SH-SY5Y (cell line): ENCODE measurements around the gene EML5.

Experiments
- GATA2 ChIP-seq: IDR thresholded peaks from 2 replicates; pipeline ENCODE4 v1.6.1; 2011; ENCODE audit warnings: mild to moderate bottlenecking, low read depth, low read length
- GATA3 ChIP-seq: IDR thresholded peaks from 2 replicates; pipeline ENCODE4 v1.6.1; 2011; ENCODE audit warnings: low read depth, mild to moderate bottlenecking, low read length, moderate library complexity

- TF ChIP-seq GATA3: no peak
- TF ChIP-seq GATA2: no peak
These were observed 42.9 kb upstream of the EML5 start for GRCh38 chr14:88835661-88836060.
